Common myeloid progenitor, CD34-positive (primary cell): ENCODE data around the gene MAP3K9.

Source experiments
- CTCF ChIA-PET: fragments of 350-600 bp; sonication (Branson Sonifier 250); formaldehyde crosslinking; loops from one replicate; lab custom pipeline; 2021; ENCODE audit warnings: antibody characterized with exemption; lab: Charles Lee
- POLR2A ChIA-PET: fragments of 350-600 bp; sonication (Branson Sonifier 250); formaldehyde crosslinking; loops from one replicate; lab custom pipeline; 2021; ENCODE audit warnings: antibody characterized with exemption; lab: Charles Lee
- DNase-seq, 3 donors: peaks; one replicate each; pipeline versions ENCODE4 v3.0.0 to v3.0.0-alpha.2; 2013
- H3K27ac ChIP-seq, 2 experiments: 1 replicate in 1 of 2; 2 replicates in 1 of 2; pipeline ENCODE4 v1.7.0; 2013; ENCODE audit warnings: inconsistent platforms in 2 of 2, low read length in 2 of 2, mild to moderate bottlenecking in 2 of 2, low read depth in 1 of 2, moderate library complexity in 1 of 2; ENCODE audit not compliant: severe bottlenecking in 2 of 2, insufficient read depth in 1 of 2, poor library complexity in 1 of 2
- H3K27me3 ChIP-seq, 5 experiments: replicated peaks in 2 of 5; 1 replicate in 3 of 5; 2 replicates in 2 of 5; pipeline versions ENCODE4 v1.6.1 to v1.7.0; 2013; ENCODE audit warnings: low read length in 4 of 5, mild to moderate bottlenecking in 2 of 5, moderate library complexity in 2 of 5, inconsistent platforms in 1 of 5; ENCODE audit not compliant: insufficient read depth in 5 of 5, control insufficient read depth in 4 of 5
- H3K36me3 ChIP-seq, 4 experiments: 1 replicate in 2 of 4; 2 replicates in 2 of 4; pipeline versions ENCODE4 v1.6.1 to v1.7.0; 2013; ENCODE audit warnings: low read length in 3 of 4, control low read depth in 1 of 4, mild to moderate bottlenecking in 1 of 4; ENCODE audit not compliant: control insufficient read depth in 4 of 4, insufficient read depth in 4 of 4
- H3K4me1 ChIP-seq, 4 experiments: 1 replicate in 3 of 4; 2 replicates in 1 of 4; pipeline versions ENCODE4 v1.6.1 to v1.7.1; 2013; ENCODE audit warnings: low read length in 3 of 4, mild to moderate bottlenecking in 3 of 4, control low read depth in 1 of 4, inconsistent platforms in 1 of 4, moderate library complexity in 1 of 4; ENCODE audit not compliant: control insufficient read depth in 4 of 4, insufficient read depth in 4 of 4; ENCODE audit errors: control extremely low read depth in 1 of 4
- H3K4me3 ChIP-seq, 7 experiments: 1 replicate in 4 of 7; 2 replicates in 3 of 7; pipeline versions ENCODE4 v1.5.1 to v1.7.0; 2013; ENCODE audit warnings: mild to moderate bottlenecking in 7 of 7, low read length in 6 of 7, moderate library complexity in 6 of 7, inconsistent platforms in 2 of 7, low read depth in 2 of 7, control low read depth in 1 of 7; ENCODE audit not compliant: insufficient read depth in 4 of 7, control insufficient read depth in 1 of 7; ENCODE audit errors: extremely low read depth in 1 of 7
- H3K9me3 ChIP-seq, 5 experiments: 1 replicate in 4 of 5; 2 replicates in 1 of 5; pipeline versions ENCODE4 v1.6.1 to v1.7.1; 2013; ENCODE audit warnings: low read length in 4 of 5, mild to moderate bottlenecking in 2 of 5, inconsistent platforms in 1 of 5, low read depth in 1 of 5, moderate library complexity in 1 of 5; ENCODE audit not compliant: control insufficient read depth in 4 of 5, insufficient read depth in 2 of 5; ENCODE audit errors: control extremely low read depth in 1 of 5
- WGBS: methylation state at CpG from one replicate; pipeline ENCODE4 v1.1.5; 2013; ENCODE audit not compliant: insufficient coverage; 5-methylcytosine and 5-hydroxymethylcytosine counted together

Gene MAP3K9

GRCh38 chr14:70802379-70802778 is 6.9 kb downstream of the MAP3K9 start:
- peaks cover 0 to 50% (median 0%) of the 10 kb centered on the region in 5 experiments for H3K27me3 ChIP-seq
- 100% methylated on average over 1 of the region's 1 CpG for WGBS
- H3K4me1 ChIP-seq = peaks cover 0 to 4% (median 0%) of the 10 kb centered on the region in 4 experiments
- no peak for DNase-seq
- no peak overlapping the region for H3K27ac ChIP-seq
- ChIA-PET POLR2A (no interaction called here), CTCF (no interaction called here)
- no peaks in the 10 kb centered on the region for H3K36me3 ChIP-seq
- H3K9me3 ChIP-seq = no peaks in the 10 kb centered on the region
- H3K4me3 ChIP-seq = no peak overlapping the region

- Histone ChIP-seq H3K9me3 (no peaks in the 10 kb centered on the region), H3K27ac (no peak overlapping the region), H3K4me3 (no peak overlapping the region), H3K4me1 (peaks cover 0 to 4% (median 0%) of the 10 kb centered on the region in 4 experiments), H3K27me3 (peaks cover 0 to 44% (median 0%) of the 10 kb centered on the region in 5 experiments), H3K36me3 (no peaks in the 10 kb centered on the region)
- POLR2A ChIA-PET = no interaction called here
- WGBS = 94% methylated on average over 5 of the region's 5 CpGs
- CTCF ChIA-PET = no interaction called here
- no peak for DNase-seq
These were observed 7.5 kb downstream of the MAP3K9 start for GRCh38 chr14:70801836-70802235.

- 98% methylated on average over 7 of the region's 8 CpGs for WGBS
- CTCF ChIA-PET = no interaction called here
- no peak overlapping the region for H3K4me3 ChIP-seq
These were observed 12.8 kb downstream of the MAP3K9 start for GRCh38 chr14:70796551-70796950.

GRCh38 chr14:70794294-70794693 is 15.0 kb downstream of the MAP3K9 start:
- WGBS = 100% methylated on average over 1 of the region's 3 CpGs
- no peaks in the 10 kb centered on the region for H3K4me1 ChIP-seq
- H3K4me3 ChIP-seq = no peak overlapping the region
- ChIA-PET CTCF (interaction anchor here (0.7 to 1.2 kb wide), 2 partner anchors 13 to 191 kb away, joined by 3 read pairs; no protein-coding TSS in a partner anchor), POLR2A (no interaction called here)
- peaks cover 0 to 3% (median 0%) of the 10 kb centered on the region in 4 experiments for H3K36me3 ChIP-seq
- H3K9me3 ChIP-seq = no peaks in the 10 kb centered on the region
- H3K27me3 ChIP-seq = peaks cover 0 to 49% (median 0%) of the 10 kb centered on the region in 5 experiments
- DNase-seq = no peak
- H3K27ac ChIP-seq = no peak overlapping the region

More at GRCh38 chr14:70796551-70796950, 12.8 kb downstream of the MAP3K9 start:
- no peaks in the 10 kb centered on the region for H3K4me1 ChIP-seq
- POLR2A ChIA-PET = no interaction called here
- H3K27ac ChIP-seq = no peak overlapping the region
- no peak for DNase-seq
- H3K9me3 ChIP-seq = no peaks in the 10 kb centered on the region
- H3K27me3 ChIP-seq = peaks cover 0 to 38% (median 0%) of the 10 kb centered on the region in 5 experiments
- H3K36me3 ChIP-seq = peaks cover 0 to 3% (median 0%) of the 10 kb centered on the region in 4 experiments

GRCh38 chr14:70793637-70794036 is 15.7 kb downstream of the MAP3K9 start:
- CTCF ChIA-PET = interaction anchor here (1.2 kb wide), 1 partner anchor 13 kb away, joined by 3 read pairs; no protein-coding TSS in a partner anchor
- WGBS = 100% methylated on average over 3 of the region's 3 CpGs
- DNase-seq = no peak

GRCh38 chr14:70792939-70793338 is 16.4 kb downstream of the MAP3K9 start:
- Histone ChIP-seq H3K4me3 (no peak overlapping the region), H3K36me3 (peaks cover 0 to 3% (median 0%) of the 10 kb centered on the region in 4 experiments), H3K27ac (no peak overlapping the region), H3K4me1 (no peaks in the 10 kb centered on the region), H3K27me3 (peaks cover 0 to 63% (median 0%) of the 10 kb centered on the region in 5 experiments), H3K9me3 (no peaks in the 10 kb centered on the region)
- ChIA-PET POLR2A (no interaction called here), CTCF (no interaction called here)
- DNase-seq = no peak
- 77% methylated on average over 6 of the region's 9 CpGs for WGBS

More at GRCh38 chr14:70793637-70794036, 15.7 kb downstream of the MAP3K9 start:
- Histone ChIP-seq H3K4me3 (no peak overlapping the region), H3K9me3 (no peaks in the 10 kb centered on the region), H3K4me1 (no peaks in the 10 kb centered on the region), H3K36me3 (peaks cover 0 to 3% (median 0%) of the 10 kb centered on the region in 4 experiments), H3K27ac (no peak overlapping the region), H3K27me3 (peaks cover 0 to 56% (median 0%) of the 10 kb centered on the region in 5 experiments)
- POLR2A ChIA-PET = no interaction called here

GRCh38 chr14:70791971-70792370 is 17.3 kb downstream of the MAP3K9 start:
- Histone ChIP-seq H3K9me3 (no peaks in the 10 kb centered on the region), H3K27ac (no peak overlapping the region), H3K27me3 (peaks cover 0 to 67% (median 0%) of the 10 kb centered on the region in 5 experiments), H3K4me3 (no peak overlapping the region), H3K4me1 (no peaks in the 10 kb centered on the region), H3K36me3 (peaks cover 0 to 3% (median 0%) of the 10 kb centered on the region in 4 experiments)
- 96% methylated on average over 6 of the region's 7 CpGs for WGBS
- POLR2A ChIA-PET = no interaction called here
- DNase-seq = no peak
- CTCF ChIA-PET = no interaction called here
